ENCODE data around the gene SPCS1.

The SPCS1 gene

DNA sequence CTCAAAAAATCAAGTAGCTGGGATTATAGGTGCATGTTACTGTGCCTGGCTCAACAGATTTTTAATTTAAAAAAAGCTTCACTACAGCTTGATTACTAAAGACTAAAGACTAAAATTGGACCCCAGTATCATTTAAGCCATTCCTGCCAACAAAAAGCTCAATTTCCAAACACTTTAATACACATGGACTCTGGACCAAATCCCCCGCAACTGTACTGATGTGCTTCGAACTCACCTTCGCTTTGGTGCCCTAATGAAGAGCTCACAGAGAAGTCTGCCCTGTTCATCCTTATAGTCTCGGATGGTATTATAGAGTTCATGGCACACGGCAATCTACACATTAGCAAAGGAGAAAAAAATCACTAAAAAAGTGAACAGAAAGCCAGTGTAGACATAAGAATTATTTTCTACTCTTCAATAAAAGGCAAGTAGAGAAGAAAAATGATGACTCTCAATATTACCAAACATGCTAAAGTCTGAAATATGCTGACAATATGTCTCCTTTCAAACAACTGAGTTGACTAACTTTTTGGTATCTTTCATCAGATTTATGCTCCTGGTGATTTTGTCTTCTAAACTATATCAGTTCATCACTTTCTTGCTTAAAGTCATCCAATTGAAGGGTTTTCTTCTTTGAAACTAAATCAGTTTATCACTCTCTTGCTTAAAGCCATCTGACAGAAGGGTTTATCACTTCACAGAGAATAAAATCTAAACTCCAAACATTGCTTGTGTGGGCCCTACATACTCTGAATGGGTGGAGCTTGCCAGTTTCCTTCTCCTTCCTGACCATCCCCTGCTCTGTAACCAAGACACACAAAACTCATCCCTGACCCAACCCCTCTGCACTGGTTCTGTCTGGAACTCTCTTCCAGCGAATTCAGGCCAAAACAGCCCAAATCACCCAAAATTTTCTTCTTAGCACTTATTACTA, 27.4 kb upstream of the SPCS1 start:
- H3K4me3 ChIP-seq (ENCODE audit: low read depth, low read length): no peak overlapping the region
- TF ChIP-seq, protein P1, sequence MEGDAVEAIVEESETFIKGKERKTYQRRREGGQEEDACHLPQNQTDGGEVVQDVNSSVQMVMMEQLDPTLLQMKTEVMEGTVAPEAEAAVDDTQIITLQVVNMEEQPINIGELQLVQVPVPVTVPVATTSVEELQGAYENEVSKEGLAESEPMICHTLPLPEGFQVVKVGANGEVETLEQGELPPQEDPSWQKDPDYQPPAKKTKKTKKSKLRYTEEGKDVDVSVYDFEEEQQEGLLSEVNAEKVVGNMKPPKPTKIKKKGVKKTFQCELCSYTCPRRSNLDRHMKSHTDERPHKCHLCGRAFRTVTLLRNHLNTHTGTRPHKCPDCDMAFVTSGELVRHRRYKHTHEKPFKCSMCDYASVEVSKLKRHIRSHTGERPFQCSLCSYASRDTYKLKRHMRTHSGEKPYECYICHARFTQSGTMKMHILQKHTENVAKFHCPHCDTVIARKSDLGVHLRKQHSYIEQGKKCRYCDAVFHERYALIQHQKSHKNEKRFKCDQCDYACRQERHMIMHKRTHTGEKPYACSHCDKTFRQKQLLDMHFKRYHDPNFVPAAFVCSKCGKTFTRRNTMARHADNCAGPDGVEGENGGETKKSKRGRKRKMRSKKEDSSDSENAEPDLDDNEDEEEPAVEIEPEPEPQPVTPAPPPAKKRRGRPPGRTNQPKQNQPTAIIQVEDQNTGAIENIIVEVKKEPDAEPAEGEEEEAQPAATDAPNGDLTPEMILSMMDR (conservative IDR thresholded peaks at IDR 0.05; ENCODE audit: low read depth, low read length): no peak
- peak; percentile 17 for DNase-seq (ENCODE audit: low read depth)

DNA sequence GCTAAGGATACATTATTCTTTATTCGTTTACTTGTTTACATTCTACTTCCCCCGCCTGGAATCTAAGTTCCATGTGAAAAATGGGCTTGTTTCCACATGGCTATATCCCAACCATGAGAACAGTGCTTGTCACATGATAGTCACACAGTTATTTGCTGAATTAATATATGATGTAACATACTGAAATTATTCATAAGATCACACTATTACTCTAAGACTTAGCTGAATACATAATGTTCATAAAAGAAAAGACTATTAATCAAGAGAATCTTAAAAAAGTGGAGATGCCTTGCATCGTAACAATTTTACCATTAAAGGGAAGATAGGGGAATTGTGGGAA, 26.7 kb upstream of the SPCS1 start:
- no peak overlapping the region for H3K4me3 ChIP-seq (ENCODE audit: low read depth, low read length)
- TF ChIP-seq, protein P1 (conservative IDR thresholded peaks at IDR 0.05; ENCODE audit: low read depth, low read length): no peak
- peak; percentile 48 for DNase-seq (ENCODE audit: low read depth)

DNA sequence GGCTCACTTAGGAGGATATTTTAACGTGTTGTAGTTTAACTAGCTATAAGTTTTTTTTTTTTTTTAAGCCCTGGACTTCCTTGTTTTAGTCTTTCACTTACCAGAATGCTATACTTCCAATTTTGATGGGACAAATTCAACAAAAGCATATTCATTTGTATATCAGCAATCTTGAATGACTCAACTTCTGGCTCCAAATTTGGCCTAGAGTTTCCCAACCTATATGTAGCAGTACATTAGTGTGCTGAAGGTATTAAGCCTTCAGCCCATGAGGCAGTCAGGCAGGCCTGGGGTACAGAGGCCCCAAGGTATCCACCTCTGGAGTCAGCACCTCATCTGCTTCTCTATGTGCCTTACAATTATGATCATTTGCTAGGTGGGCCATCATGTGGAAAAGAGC, 26.1 kb upstream of the SPCS1 start:
- no peak overlapping the region for H3K4me3 ChIP-seq (ENCODE audit: low read depth, low read length)
- DNase-seq (ENCODE audit: low read depth): peak; percentile 27
- TF ChIP-seq, protein P1 (conservative IDR thresholded peaks at IDR 0.05; ENCODE audit: low read depth, low read length): no peak

DNA sequence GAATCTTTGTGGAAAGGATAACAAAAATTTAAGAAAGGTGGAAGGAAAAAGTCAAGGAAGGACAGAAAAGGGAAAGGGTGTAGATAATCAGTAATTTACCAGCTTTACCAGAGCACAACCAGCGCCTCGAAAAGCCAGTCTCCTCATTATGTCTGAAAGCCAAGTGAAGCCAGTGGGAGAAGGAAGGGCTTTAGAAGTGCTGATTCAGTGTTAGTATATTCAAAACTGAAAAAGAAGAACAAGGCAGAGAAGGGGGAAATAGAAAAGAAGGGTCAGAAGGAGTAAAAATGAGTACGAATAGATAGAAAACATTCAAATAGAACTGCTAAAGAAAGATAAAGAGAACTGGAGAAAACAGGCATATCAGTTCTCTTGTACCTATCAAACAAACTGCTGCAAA, 24.3 kb upstream of the SPCS1 start:
- TF ChIP-seq, protein P1 (conservative IDR thresholded peaks at IDR 0.05; ENCODE audit: low read depth, low read length): no peak
- DNase-seq (ENCODE audit: low read depth): no peak
- H3K4me3 ChIP-seq (ENCODE audit: low read depth, low read length): no peak overlapping the region

DNA sequence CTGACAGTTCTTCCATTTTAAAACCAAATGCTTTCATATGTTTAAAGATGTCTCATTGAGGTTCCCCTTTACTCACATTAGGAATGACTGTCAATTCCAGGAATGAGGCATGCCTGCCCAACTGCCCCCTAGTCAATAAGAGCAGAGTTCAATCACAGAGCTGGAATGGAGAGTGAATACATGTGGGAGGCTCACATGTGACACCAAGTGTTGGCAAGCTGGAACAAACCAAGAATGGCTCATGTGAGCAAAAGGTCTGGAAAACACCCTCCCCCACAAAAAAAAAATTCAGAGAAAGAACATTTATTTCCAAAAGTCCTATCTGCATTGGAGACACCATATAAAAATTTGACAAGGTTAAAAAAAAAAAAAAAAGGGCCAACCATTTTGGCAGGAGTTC, 23.9 kb upstream of the SPCS1 start:
- TF ChIP-seq, protein P1 (conservative IDR thresholded peaks at IDR 0.05; ENCODE audit: low read depth, low read length): no peak
- no peak overlapping the region for H3K4me3 ChIP-seq (ENCODE audit: low read depth, low read length)
- DNase-seq (ENCODE audit: low read depth): peak; percentile 90

DNA sequence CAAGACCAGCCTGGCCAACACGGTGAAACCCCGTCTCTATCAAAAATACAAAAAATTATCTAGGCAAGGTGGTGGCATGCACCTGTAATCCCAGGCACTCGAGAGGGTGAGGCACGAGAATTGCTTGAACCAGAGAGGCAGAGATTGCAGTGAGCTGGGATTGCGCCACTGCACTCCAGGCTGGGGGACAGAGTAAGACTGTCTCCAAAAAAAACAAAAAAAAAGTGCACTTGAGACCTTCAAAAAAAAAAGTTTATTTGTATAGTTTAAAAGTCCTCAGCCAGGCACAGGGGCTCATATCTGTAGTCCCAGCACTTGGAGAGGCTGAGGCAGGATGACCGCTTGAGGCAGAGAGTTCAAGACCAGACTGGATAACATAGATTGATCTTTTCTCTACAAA, 22.3 kb upstream of the SPCS1 start:
- H3K4me3 ChIP-seq (ENCODE audit: low read depth, low read length): no peak overlapping the region

More for the DNA sequence above, 22.3 kb upstream of the SPCS1 start:
- DNase-seq (ENCODE audit: low read depth): peak; percentile 41
- TF ChIP-seq, protein P1 (conservative IDR thresholded peaks at IDR 0.05; ENCODE audit: low read depth, low read length): no peak

All from choroid plexus epithelial cell (primary cell).